Neural cell (in vitro differentiated cells): ENCODE data around the gene BPTF.

Experiments
- CTCF ChIP-seq: fragments of 450-650 bp; IDR thresholded peaks from 2 replicates; pipeline ENCODE4 v1.5.1; 2014; ENCODE audit warnings: antibody characterized with exemption, mild to moderate bottlenecking, moderate library complexity; ENCODE audit not compliant: poor library complexity, severe bottlenecking
- EP300 ChIP-seq: fragments of 450-650 bp; conservative IDR thresholded peaks from 2 replicates; pipeline ENCODE4 v1.6.1; 2014; ENCODE audit warnings: antibody characterized with exemption, mild to moderate bottlenecking, moderate library complexity; ENCODE audit not compliant: poor library complexity, severe bottlenecking
- EZH2 ChIP-seq: fragments of 200-600, 300-800 bp; shearing (Covaris generic), sonication (generic); IDR thresholded peaks from 2 replicates; pipeline ENCODE4 v1.6.1; 2014; ENCODE audit warnings: antibody characterized with exemption, low read length, borderline replicate concordance, mild to moderate bottlenecking; ENCODE audit not compliant: insufficient read depth, poor library complexity, severe bottlenecking
- POLR2AphosphoS5 ChIP-seq: IDR thresholded peaks from 2 replicates; pipeline ENCODE4 v1.6.1; 2012
- RAD21 ChIP-seq: fragments of 450-650 bp; conservative IDR thresholded peaks from 2 replicates; pipeline ENCODE4 v1.6.1; 2014; ENCODE audit warnings: antibody characterized with exemption, mild to moderate bottlenecking, moderate library complexity
- REST ChIP-seq: IDR thresholded peaks from 2 replicates; pipeline ENCODE4 v1.6.1; 2012; ENCODE audit warnings: borderline replicate concordance
- SMC3 ChIP-seq: fragments of 450-650 bp; conservative IDR thresholded peaks from 2 replicates; pipeline ENCODE4 v1.6.1; 2014; ENCODE audit warnings: antibody characterized with exemption, mild to moderate bottlenecking, moderate library complexity; ENCODE audit not compliant: poor library complexity
- TAF1 ChIP-seq: IDR thresholded peaks from 2 replicates; pipeline ENCODE4 v1.6.1; 2012; ENCODE audit warnings: low read depth

GRCh38 chr17:68011199-68011665 lies 185.9 kb downstream of the BPTF start:
- TF ChIP-seq POLR2AphosphoS5, result no peak
- no peak for TF ChIP-seq CTCF
- TF ChIP-seq EZH2, result no peak
- TF ChIP-seq REST, result no peak
- TF ChIP-seq EP300, result no peak
- TF ChIP-seq TAF1, result no peak
- no peak for TF ChIP-seq SMC3
- no peak for TF ChIP-seq RAD21
